GM12878 (cell line): ENCODE results near the gene KCNA2. TPM values are rescaled to one million over a fixed set of nuclear protein-coding genes. Genes with fewer than 3 reads are reported as not detected.

Experiments used
- ATAC-seq: fragments of 200-7000 bp; cut with Tn5 transposase; 3 replicates; pipeline ENCODE4 v1.9.1; 2020; ENCODE audit warnings: mild to moderate bottlenecking, moderate library complexity
- BruUV-seq: library from RNA; stranded (reverse); fragments of 400-500 nt; replicated peaks from 2 replicates; lab custom pipeline; 2021; lab: Mats Ljungman, UMichigan
- CTCF ChIA-PET: fragments of 300-600 bp; sonication (Branson Sonifier 250); formaldehyde crosslinking; extraction: SDS; loops from one replicate; lab custom pipeline; 2021; ENCODE audit warnings: inconsistent platforms; lab: Yijun Ruan, JAX
- POLR2A ChIA-PET: fragments of 350-600 bp; formaldehyde crosslinking; extraction: SDS; loops from one replicate; lab custom pipeline; 2021; ENCODE audit warnings: inconsistent platforms; lab: Charles Lee
- RAD21 ChIA-PET: fragments of 300-600 bp; sonication (Branson Sonifier 250); formaldehyde crosslinking; loops from one replicate; lab custom pipeline; 2023; ENCODE audit warnings: antibody characterized with exemption; ENCODE audit not compliant: unreplicated experiment; lab: Charles Lee
- SMC1A ChIA-PET: fragments of 300-600 bp; sonication (Branson Sonifier 250); formaldehyde crosslinking; loops from one replicate; lab custom pipeline; 2023; ENCODE audit not compliant: unreplicated experiment, uncharacterized antibody; lab: Charles Lee
- DNase-seq: peaks from one replicate; pipeline ENCODE4 v3.0.0-alpha.2; 2011; ENCODE audit warnings: low read depth, low spot score
- FAIRE-seq: peaks from 3 replicates; lab custom pipeline; 2011; peaks lifted over from hg19 to GRCh38; lab: Jason Lieb, UNC
- H2AFZ ChIP-seq: 2 replicates; pipeline ENCODE4 v1.6.0; 2011; ENCODE audit warnings: low read depth, low read length, control low read depth; ENCODE audit not compliant: control insufficient read depth
- H3K27ac ChIP-seq: 2 replicates; pipeline ENCODE4 v1.5.1; 2011; ENCODE audit warnings: control low read depth; ENCODE audit not compliant: control insufficient read depth, insufficient read depth
- H3K27me3 ChIP-seq, 2 experiments: replicated peaks in 1 of 2; 2 replicates each; pipeline versions ENCODE4 v1.6.0 to v1.6.1; 2011; ENCODE audit warnings: low read length in 1 of 2; ENCODE audit not compliant: control insufficient read depth in 2 of 2, insufficient read depth in 2 of 2
- H3K36me3 ChIP-seq, 2 experiments: 2 replicates each; pipeline ENCODE4 v1.5.1; 2011; ENCODE audit warnings: low read length in 1 of 2; ENCODE audit not compliant: control insufficient read depth in 2 of 2, insufficient read depth in 2 of 2
- H3K4me1 ChIP-seq: 2 replicates; pipeline ENCODE4 v1.6.1; 2011; ENCODE audit warnings: mild to moderate bottlenecking, low read length, moderate library complexity, mixed read lengths; ENCODE audit not compliant: control insufficient read depth, insufficient read depth
- H3K4me2 ChIP-seq: 2 replicates; pipeline ENCODE4 v1.6.0; 2011; ENCODE audit warnings: control low read depth; ENCODE audit not compliant: control insufficient read depth, insufficient read depth
- H3K4me3 ChIP-seq: fragments of 200-600 bp; sonication (generic); 2 replicates; pipeline ENCODE4 v1.5.1; 2016
- H3K79me2 ChIP-seq: 2 replicates; pipeline ENCODE4 v1.6.0; 2011; ENCODE audit warnings: low read length; ENCODE audit not compliant: control insufficient read depth, insufficient read depth
- H3K9ac ChIP-seq: 2 replicates; pipeline ENCODE4 v1.8.0; 2011; ENCODE audit warnings: low read length, control low read depth, mixed read lengths; ENCODE audit not compliant: control insufficient read depth, insufficient read depth
- H3K9me3 ChIP-seq: replicated peaks from 3 replicates; pipeline ENCODE4 v1.5.1; 2011; ENCODE audit warnings: mild to moderate bottlenecking, low read length; ENCODE audit not compliant: control insufficient read depth, insufficient read depth
- H4K20me1 ChIP-seq: 2 replicates; pipeline ENCODE4 v1.6.0; 2011; ENCODE audit not compliant: control insufficient read depth, insufficient read depth
- BHLHE40 ChIP-seq, 2 experiments: fragments of 450-650 bp in 1 of 2; IDR thresholded peaks; 2 replicates each; pipeline ENCODE4 v1.6.1; 2011 to 2017; ENCODE audit warnings: low read depth in 2 of 2, borderline replicate concordance in 1 of 2, improper control_type of control experiment in 1 of 2, low read length in 1 of 2, mild to moderate bottlenecking in 1 of 2
- EZH2 ChIP-seq: IDR thresholded peaks from 2 replicates; pipeline ENCODE4 v1.6.1; 2012; ENCODE audit warnings: low read depth, mild to moderate bottlenecking, control low read depth, inconsistent platforms, low read length, borderline replicate concordance; ENCODE audit not compliant: control insufficient read depth
- MTA2 ChIP-seq: fragments of 450-650 bp; IDR thresholded peaks from 2 replicates; pipeline ENCODE4 v1.6.1; 2016; ENCODE audit warnings: low read depth, mild to moderate bottlenecking, moderate library complexity
- MYB ChIP-seq: fragments of 150-350 bp; IDR thresholded peaks from 2 replicates; pipeline ENCODE4 v1.6.1; 2014; ENCODE audit warnings: mild to moderate bottlenecking, low read depth, low read length, borderline replicate concordance
- POLR2AphosphoS5 ChIP-seq: IDR thresholded peaks from 2 replicates; pipeline ENCODE4 v1.6.1; 2011; ENCODE audit warnings: mild to moderate bottlenecking, low read length, inconsistent platforms
- SREBF1 ChIP-seq: IDR thresholded peaks from 2 replicates; pipeline ENCODE4 v1.6.1; 2012; ENCODE audit warnings: mild to moderate bottlenecking, low read length
- SRF ChIP-seq, 2 experiments: IDR thresholded peaks; 2 replicates each; pipeline ENCODE4 v1.6.1; 2011; ENCODE audit warnings: low read depth in 2 of 2, low read length in 2 of 2, mild to moderate bottlenecking in 1 of 2, moderate library complexity in 1 of 2
- SUZ12 ChIP-seq: fragments of 200-600 bp; sonication (generic); IDR thresholded peaks from one replicate; pipeline ENCODE4 v1.6.1; 2018; ENCODE audit warnings: antibody characterized with exemption, mild to moderate bottlenecking; ENCODE audit not compliant: unreplicated experiment
- YY1 ChIP-seq: IDR thresholded peaks from 2 replicates; pipeline ENCODE4 v1.6.1; 2011; ENCODE audit warnings: low read depth, mild to moderate bottlenecking, low read length
- ZBED1 ChIP-seq: IDR thresholded peaks from 2 replicates; pipeline ENCODE4 v1.6.1; 2016; ENCODE audit warnings: borderline replicate concordance
- ZNF592 ChIP-seq: fragments of 450-650 bp; IDR thresholded peaks from 2 replicates; pipeline ENCODE4 v1.6.1; 2017; ENCODE audit warnings: mild to moderate bottlenecking, moderate library complexity
- WGBS: methylation state at CpG from one replicate; pipeline ENCODE4 v1.1.6; 2016; ENCODE audit warnings: low lambda C conversion rate; ENCODE audit not compliant: insufficient replicate concordance, insufficient coverage; ENCODE audit errors: missing lambda C conversion rate; 5-methylcytosine and 5-hydroxymethylcytosine counted together
- in situ Hi-C: fragments of 300-500 bp; cut with MboI; formaldehyde crosslinking; loops from 9 replicates; pipeline ENCODE4 v1.14.3; 2018; ENCODE audit warnings: mixed read lengths
- intact Hi-C: fragments of 100-400 bp; cut with micrococcal nuclease; formaldehyde crosslinking; loops from one replicate; pipeline ENCODE4 v1.14.2; 2022; ENCODE audit not compliant: unreplicated experiment
- polyA plus RNA-seq, 11 experiments: library from polyadenylated mRNA; depleted of rRNA in 4 of 11; unstranded in 6 of 11; stranded (reverse) in 5 of 11; fragments of >200 nt; fragmentation: Nextera tagmentation in 4 of 11; fragmentation: Illumina TruSeq in 1 of 11; extraction: Ambion mirVana in 4 of 11; extraction: Trizol in 1 of 11; gene quantifications; 1 replicate in 1 of 11; 2 replicates in 10 of 11; pipeline versions ENCODE4 v1.2.1 to v1.2.3, GENCODE V29; 2011 to 2016; ENCODE audit warnings: inconsistent platforms in 2 of 11, missing spikeins in 2 of 11, low read depth in 1 of 11
- total RNA-seq, 4 experiments: library from RNA; depleted of rRNA in 3 of 4; stranded (reverse); fragments of >200 nt in 3 of 4; fragmentation: Illumina TruSeq in 1 of 4; extraction: Trizol in 1 of 4; gene quantifications; 2 replicates each; pipeline versions ENCODE4 v1.2.1 to v1.2.3, GENCODE V29; 2013 to 2021

KCNA2 gene
- total and polyA plus RNA-seq, 10 of the 15 experiments (the other 5 are each of a cell fraction or from before 2014, with no cell fraction given) = 0.02 to 0.56 (median 0.10) TPM; not detected in 2

DNA sequence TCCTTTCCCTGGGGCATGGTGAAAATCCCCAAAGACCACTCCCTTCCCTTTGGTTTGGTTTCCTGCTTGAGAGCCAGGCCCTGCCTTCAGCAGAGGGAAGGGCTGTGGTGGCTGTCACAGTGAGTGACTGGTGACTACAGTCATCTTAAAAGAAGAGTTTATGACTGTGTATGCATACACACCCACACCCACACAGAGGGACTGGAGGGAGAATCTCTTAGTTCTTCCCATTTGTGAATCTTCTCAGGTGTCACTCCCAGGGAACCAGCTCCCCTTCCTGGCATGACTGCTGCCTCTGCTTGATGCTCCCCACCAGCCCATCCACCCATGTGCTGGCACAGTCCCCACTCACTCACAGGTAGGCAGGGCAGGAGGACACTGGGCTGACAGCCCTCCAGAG is 3.9 kb upstream of the KCNA2 start (continued):
- TF ChIP-seq BHLHE40 (IDR thresholded peaks at IDR 0.05; ENCODE audit: borderline replicate concordance in 1 of 2, low read depth in 2 of 2, low read length in 1 of 2) = no peak

DNA sequence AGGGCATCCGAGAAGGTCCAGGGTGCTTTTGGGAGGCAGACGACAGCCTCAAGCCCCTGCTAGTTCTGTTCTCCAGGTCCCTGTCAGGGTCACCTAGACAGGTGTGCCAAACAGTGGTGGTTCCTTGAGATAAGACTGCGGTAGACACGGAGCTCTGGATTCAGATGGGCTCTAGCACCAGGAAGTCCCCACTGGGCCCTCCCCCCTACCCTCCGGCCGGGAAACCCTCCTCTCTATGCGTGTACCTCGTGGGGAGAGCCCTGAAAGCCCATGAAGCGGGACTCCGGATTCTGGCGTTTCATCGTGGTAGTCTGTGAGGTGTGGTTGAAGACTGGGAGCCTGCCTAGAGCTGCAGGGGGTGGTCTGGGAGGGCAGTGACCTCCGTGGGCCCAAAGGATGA is 2.1 kb upstream of the KCNA2 start:
- no peak overlapping the region for H3K9ac ChIP-seq
- no peaks in the 10 kb centered on the region for H3K79me2 ChIP-seq
- H2AFZ ChIP-seq = no peak overlapping the region
- peaks cover 25 to 31% of the 10 kb centered on the region in 2 experiments for H3K27me3 ChIP-seq
- in situ Hi-C loops = no loop called here
- 60% methylated on average over 13 of the region's 13 CpGs for WGBS
- FAIRE-seq (no peak), ATAC-seq (no peak), DNase-seq (no peak)
- POLR2A ChIA-PET = no interaction called here
- no peaks in the 10 kb centered on the region for H3K9me3 ChIP-seq
- SMC1A ChIA-PET = no interaction called here
- H3K4me1 ChIP-seq = no peaks in the 10 kb centered on the region; the same call in 1 of the 2 replicates
- CTCF ChIA-PET = no interaction called here
- TF ChIP-seq SREBF1 = no peak
- TF ChIP-seq POLR2AphosphoS5 = no peak
- no peaks in the 10 kb centered on the region for H3K36me3 ChIP-seq
- H3K27ac ChIP-seq = no peak overlapping the region
- intact Hi-C loops = loop anchor here (10.0 kb wide), 1 partner anchor 1177 kb away; no protein-coding TSS in a partner anchor
- no TSS peak for BruUV-seq
- no peaks in the 10 kb centered on the region for H4K20me1 ChIP-seq
- no peak overlapping the region for H3K4me2 ChIP-seq
- no peak overlapping the region for H3K4me3 ChIP-seq
- RAD21 ChIA-PET = no interaction called here

GRCh38 chr1:110607536-110608230 is 1.5 kb upstream of the KCNA2 start:
- FAIRE-seq = no peak
- CTCF ChIA-PET = no interaction called here
- no peaks in the 10 kb centered on the region for H3K36me3 ChIP-seq
- peaks cover 25 to 31% of the 10 kb centered on the region in 2 experiments for H3K27me3 ChIP-seq
- no peaks in the 10 kb centered on the region for H3K79me2 ChIP-seq
- no peak overlapping the region for H2AFZ ChIP-seq
- no peak for TF ChIP-seq MYB
- no peak for TF ChIP-seq MTA2
- no peak for TF ChIP-seq ZNF592
- TF ChIP-seq ZBED1 = no peak
- no peak for TF ChIP-seq SRF (IDR thresholded peaks at IDR 0.05; ENCODE audit: low read depth in 2 of 2, low read length in 2 of 2)
- TF ChIP-seq SUZ12 = peak; percentile 0
- no peak for TF ChIP-seq YY1
- TF ChIP-seq EZH2 = 0 out of 2 replicates have a peak, but pooled peaks have one; percentile 48
- TF ChIP-seq, all 136 proteins: peak for 2
- Histone ChIP-seq H4K20me1 (no peaks in the 10 kb centered on the region), H3K4me3 (no peak overlapping the region), H3K9me3 (no peaks in the 10 kb centered on the region), H3K9ac (no peak overlapping the region), H3K27ac (no peak overlapping the region), H3K4me2 (no peak overlapping the region), H3K4me1 (no peaks in the 10 kb centered on the region; the same call in 1 of the 2 replicates)
- RAD21 ChIA-PET = no interaction called here
- BruUV-seq = no TSS peak
- ATAC-seq (no peak), DNase-seq (no peak)
- in situ Hi-C loops = no loop called here
- POLR2A ChIA-PET = no interaction called here
- intact Hi-C loops = loop anchor here (10.0 kb wide), 1 partner anchor 1177 kb away; no protein-coding TSS in a partner anchor
- SMC1A ChIA-PET = no interaction called here
- WGBS = 24% methylated on average over 26 of the region's 28 CpGs
